Measurements from ENCODE around the gene MICA.
"Not testable (repeated sequence)": the region's sequence is repeated elsewhere in the genome, so short reads cannot be mapped to it uniquely, and the experiment has no call there.

The MICA gene

DNA sequence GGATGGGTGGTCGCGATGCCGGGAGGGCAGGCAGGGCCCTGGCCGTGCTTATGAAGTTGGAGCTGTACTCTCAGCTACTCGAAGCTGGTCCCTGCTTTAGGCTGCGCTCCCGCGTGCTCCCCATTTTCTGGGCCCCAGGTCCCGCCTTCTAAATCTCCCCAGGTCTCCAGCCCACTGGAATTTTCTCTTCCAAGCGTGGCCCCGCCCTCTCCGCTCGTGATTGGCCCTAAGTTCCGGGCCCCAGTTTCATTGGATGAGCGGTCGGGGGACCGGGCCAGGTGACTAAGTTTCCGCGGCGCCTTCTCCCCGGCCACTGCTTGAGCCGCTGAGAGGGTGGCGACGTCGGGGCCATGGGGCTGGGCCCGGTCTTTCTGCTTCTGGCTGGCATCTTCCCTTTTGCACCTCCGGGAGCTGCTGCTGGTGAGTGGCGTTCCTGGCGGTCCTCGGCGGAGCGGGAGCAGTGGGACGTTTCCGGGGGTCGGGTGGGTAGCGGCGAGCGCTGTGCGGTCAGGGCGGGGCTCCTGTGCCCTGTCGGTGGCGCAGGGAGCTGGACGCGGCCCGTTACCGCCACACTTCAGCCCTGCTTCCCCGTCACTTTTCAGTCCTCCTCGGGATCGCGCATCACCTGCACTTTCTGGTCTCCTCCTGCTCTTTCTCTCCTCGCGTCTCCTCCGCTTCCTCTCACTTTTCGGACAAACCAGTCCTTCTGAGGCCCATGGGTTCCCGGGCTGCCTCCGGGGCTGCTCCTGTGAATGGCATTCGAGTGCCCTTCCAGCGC, at the start of gene MICA:
Gene MICA (plus strand): TSS at position 313 of the 778 bp plus-strand sequence. CDS start 38 bp downstream, at position 351.
- peak; percentile 91 for DNase-seq

DNA sequence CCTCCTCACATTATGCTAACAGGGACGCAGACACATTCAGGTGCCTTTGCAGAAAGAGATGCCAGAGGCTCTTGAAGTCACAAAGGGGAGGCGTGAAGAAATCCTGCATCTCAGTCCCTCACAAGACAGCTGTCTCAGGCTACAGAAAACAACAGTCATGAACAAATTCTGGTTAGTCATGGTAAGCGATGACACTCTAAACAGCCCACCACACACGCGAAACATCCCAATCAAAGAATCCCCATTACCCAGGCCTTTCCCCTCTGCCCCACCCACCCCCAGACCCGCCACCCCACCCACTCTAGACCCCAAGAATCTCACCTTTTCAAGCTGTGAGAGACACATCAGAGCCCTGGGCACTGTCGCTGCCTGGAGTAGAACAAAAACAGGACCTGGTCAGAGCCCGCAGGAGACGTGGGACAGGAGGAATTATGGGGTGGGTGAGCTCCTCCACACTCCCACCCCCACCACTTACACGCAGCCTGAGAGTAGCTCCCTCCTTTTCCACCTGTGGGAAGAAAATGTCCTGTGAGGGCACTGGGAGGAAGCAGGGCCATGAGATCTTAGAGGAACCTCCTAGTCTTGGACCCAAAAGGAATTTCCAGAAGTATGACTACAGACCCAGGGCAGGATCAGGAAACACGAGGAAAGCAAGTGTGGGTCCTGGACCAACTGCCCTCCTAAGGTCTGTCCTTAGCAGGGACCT, 49.1 kb upstream of the MICA start:
- DNase-seq: no peak

DNA sequence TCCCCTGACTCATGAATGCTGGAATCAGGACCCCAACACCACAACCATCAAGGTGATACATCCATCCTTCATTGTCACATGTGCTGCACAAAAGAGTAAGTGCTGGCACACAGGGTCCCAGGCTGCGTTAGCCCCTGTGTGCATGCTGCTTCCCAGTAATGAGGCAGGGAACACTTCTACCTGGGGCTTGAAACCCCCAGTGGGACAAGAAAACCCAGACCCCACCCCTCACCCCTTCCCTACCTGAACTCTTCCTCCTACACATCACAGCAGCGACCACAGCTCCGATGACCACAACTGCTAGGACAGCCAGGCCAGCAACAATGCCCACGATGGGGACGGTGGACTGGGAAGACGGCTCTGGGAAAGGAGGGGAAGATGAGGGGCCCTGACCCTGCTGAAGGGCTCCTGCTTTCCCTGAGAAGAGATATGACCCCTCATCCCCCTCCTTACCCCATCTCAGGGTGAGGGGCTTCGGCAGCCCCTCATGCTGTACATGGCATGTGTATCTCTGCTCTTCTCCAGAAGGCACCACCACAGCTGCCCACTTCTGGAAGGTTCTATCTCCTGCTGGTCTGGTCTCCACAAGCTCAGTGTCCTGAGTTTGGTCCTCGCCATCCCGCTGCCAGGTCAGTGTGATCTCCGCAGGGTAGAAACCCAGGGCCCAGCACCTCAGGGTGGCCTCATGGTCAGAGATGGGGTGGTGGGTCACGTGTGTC, 48.4 kb upstream of the MICA start:
- no peak for DNase-seq

DNA sequence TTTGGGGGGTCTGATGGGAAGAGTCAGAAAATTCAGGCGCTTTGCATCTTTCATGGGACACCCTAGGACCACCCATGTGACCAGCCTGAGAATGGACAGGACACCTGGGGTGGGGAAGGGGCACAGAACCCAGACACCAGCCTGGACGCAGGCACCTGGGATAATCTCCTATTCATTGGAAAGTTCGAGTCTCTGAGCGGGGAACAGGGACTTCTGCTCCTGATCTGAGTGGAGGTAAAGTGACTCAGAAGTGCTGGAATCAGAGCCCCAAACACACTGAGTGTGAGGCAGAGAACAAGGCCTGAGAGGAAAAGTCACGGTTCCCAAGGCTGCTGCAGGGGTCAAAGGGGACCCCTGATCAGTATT, 47.8 kb upstream of the MICA start:
- DNase-seq: no peak

DNA sequence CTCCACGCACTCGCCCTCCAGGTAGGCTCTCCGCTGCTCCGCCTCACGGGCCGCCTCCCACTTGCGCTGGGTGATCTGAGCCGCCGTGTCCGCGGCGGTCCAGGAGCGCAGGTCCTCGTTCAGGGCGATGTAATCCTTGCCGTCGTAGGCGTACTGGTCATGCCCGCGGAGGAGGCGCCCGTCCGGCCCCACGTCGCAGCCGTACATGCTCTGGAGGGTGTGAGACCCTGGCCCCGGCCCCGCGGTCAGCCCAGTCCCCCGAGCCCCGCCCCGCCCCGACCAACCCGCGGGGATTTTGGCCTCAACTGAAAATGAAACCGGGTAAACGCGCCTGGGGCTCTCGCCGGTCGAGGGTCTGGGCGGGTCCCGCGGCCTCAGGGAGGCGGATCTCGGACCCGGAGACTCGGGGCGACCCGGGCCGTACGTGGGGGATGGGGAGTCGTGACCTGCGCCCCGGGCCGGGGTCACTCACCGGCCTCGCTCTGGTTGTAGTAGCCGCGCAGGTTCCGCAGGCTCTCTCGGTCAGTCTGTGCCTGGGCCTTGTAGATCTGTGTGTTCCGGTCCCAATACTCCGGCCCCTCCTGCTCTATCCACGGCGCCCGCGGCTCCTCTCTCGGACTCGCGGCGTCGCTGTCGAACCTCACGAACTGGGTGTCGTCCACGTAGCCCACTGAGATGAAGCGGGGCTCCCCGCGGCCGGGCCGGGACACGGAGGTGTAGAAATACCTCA, 47.0 kb upstream of the MICA start:
- DNase-seq: no peak

DNA sequence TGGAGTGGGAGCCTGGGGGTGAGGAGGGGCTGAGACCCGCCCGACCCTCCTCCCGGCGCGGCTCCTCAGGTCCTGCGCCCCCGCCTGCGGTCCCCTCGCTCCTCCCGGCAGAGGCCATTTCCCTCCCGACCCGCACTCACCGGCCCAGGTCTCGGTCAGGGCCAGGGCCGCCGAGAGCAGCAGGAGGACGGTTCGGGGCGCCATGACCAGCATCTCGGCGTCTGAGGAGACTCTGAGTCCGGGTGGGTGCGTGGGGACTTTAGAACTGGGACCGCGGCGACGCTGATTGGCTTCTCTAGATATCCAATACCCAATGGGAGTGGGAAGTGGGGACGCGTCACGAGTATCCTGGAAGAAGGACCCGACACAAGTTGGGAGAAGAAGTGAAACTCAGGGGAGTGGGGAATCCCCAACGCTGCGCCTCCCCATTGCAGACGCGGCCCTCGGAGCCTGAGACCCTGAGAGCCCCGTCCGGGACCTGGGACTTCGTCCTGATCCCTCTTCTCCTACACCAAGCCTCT, 46.4 kb upstream of the MICA start, which contains the start of gene HLA-B:
Gene HLA-B (minus strand): TSS at position 234 of the 521 bp plus-strand sequence. CDS start 21 bp downstream, at position 213.
- DNase-seq: peak; percentile 88

DNA sequence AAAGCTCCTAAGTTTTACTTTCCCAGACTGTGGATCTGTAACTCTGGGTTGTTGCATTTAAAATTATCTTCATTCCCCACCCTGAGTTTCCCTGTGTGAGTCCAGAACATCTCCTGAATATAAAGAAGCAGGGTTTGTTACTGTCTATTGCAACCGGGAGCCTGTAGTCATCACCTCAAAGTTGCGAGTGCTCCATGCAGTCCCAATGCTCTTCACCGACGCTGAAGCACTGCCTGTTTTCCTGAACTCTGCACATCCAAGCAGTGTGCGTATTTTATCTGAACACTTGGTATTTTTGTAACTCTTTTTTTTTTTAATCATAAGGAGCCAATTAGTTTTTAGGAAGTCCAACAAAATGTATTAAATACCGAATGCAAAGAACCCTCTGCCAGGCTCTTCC, 45.5 kb upstream of the MICA start:
- no peak for DNase-seq

DNA sequence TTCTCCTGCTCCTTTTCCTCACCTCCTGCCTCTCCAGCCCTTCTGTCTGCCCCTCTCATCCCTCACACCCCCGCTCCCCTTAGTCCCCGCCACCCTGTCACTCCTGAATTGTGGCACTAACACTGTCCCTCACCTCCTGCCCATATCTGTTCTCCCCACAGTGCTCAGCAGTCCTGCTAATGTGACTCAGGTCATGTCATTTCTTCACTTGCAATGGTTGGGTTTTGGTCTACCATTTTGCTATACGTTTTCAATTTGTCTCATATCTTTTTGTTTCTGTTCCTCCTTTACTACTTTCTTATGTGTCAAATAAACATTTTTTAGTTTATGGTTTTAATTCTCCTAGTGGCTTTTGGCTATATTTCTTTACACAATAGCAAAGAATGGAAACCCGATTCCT, 45.1 kb upstream of the MICA start:
- no peak for DNase-seq

DNA sequence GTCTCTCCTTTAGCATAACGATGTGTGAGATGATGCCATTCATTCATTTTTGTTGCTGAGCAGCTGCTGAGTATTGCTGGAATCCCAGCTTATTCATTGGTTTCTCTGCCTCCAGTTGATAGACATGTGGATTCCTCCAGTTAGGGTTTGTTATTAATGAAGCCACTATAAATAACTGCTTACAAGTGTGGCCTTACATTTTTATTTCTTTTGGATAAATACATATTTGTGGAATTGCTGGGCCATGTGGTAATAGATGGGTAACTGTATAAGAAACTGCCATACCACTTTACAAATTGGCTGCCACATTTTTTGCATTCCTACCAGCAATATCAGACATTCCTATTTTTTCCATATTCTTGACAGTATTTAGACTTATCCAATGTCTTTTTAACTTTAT, 43.8 kb upstream of the MICA start:
- DNase-seq: no peak

DNA sequence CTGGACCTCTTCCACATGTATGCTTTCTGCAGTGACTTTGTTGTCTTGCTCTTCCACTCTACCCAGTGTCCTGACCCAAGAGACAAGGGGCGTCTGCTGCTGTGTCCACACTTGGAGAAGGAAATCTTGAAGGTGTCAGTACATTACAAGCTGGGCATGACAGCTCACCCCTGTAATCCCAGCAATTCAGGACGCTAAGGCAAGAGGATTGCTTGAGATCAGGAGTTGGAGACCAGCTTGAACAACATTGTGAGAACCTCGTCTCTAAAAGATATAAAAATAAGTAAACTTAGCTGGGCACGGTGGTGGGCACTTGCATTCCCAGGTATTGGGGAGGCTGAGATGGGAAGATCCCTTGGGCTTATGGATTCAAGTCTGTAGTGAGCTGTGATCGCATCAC, 40.6 kb upstream of the MICA start:
- no peak for DNase-seq

DNA sequence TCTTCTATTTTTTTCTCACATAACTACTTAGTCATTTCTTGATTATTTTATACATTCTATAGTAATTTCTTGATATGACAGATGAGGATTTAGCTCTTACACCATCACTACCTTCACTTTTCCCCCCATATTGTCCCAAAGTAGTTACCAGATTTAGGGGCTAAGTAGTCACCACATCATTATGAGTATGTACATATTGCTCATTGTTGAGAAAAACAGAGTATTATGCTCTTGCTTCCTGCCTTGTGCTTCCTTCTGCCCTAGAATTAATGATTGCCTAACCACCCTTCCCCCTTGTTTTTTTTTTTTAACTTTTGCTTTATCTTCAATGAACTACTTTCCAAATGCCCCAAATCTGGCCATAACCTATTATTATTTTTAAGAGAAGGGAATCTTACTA, 39.6 kb upstream of the MICA start:
- DNase-seq: no peak

DNA sequence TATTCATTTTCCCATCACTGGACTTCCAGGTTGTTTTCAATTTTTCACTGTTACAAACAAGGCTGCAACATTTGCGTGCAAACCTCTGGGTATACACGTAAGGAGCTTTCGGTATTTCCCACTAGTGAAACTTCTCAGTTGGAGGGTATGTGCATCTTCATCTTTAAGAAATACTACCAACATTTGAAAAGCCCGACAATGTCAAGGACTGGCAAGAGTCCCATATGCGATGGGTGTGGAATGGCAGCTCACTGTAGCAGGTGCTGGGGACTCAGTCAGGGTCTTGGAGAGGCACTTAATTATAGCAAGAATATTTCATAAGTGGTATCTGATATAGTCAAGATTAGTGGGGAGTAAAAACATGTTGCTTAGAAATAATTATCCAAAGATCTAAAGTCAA, 37.5 kb upstream of the MICA start:
- DNase-seq: no peak

DNA sequence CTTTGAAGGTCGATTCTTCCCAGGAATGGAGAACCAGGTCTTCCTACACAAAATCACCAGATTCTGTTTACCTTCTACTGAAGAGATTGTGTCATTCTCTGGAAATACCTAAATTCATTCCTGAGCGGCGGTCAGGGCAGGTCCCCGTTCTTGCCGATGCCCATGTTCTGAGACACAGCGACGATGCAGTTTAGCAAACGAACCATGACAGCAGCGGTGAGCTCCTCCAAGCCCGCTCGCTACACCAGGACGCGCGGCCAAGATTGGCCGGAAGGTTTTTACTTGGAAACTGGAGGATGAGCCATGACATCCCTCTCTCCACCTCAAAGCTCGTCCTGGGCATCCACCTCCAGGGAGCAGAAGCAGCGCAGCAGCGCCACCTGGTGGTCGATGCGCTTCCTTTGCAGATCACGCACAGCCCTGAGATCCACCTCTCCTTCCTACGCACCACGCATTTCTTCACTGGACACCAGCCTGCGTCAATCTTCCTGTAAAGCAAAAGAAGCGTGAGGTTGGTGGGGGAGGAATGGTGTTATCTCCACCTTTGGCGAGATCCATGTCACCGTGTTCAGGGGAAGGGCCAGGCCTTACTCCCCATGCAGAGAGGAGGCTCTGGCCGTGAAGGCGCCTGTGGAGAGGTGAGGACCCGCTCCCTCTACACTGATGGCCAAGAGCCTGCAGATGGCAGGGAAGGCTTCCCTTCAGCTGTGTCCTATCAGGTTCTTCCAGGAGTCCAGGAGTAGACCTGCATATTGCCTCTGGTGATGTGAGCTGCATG, 36.5 kb upstream of the MICA start:
- DNase-seq: peak; percentile 70

DNA sequence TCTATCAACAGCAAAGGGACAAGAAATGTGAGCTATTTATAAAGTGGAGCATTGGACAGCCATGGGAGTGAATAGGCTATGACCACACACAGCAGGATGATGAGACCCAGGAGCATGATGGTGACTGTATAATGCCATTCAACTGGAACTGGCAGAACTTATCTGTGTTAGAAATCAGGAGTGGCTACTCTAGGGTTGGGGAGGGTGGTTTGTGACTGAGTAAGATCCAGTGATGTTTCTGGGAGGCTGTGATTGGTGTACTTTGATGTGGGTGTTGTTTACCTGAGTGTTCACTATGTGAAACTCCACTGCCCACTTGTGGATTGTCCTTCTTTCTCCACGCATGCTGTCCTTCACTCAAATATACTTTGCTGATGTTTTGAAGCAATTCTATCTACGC, 34.9 kb upstream of the MICA start:
- no peak for DNase-seq

DNA sequence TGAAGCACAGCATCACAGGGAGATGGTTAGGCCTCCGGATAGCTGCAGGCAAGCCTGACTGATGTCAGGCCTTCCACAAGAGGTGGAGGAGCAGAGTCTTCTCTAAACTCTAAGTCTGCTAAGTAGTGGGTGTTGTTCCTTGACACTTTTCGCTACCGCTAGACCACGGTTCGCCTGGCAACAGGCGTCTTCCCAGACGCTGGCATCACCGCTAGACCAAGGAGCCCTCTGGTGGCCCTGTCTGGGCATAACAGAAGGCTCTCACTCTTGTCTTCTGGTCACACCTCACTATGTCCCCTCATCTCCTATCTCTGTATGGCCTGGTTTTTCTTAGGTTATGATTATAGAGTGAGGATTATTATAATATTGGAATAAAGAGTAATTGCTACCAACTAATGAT, 29.3 kb upstream of the MICA start:
- not testable (repeated sequence) for DNase-seq

DNA sequence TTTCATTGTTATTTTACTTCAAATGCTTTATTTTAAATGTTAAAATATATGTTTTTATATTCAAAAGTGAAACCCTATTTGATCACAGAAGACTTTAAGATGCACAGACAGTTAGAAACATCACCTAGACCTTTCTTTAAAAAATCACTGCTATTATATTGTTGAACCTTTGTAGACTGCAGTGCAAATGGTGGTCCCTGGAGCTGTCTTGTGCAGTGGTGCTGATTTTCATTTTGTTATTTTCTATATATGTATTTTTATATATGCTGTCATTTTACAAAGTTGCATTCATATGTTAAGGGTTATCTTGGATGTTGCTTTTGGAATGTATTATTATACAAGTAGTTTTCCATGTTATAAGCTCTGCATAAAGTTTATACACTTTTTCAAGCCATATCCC, 27.7 kb upstream of the MICA start:
- no peak for DNase-seq

DNA sequence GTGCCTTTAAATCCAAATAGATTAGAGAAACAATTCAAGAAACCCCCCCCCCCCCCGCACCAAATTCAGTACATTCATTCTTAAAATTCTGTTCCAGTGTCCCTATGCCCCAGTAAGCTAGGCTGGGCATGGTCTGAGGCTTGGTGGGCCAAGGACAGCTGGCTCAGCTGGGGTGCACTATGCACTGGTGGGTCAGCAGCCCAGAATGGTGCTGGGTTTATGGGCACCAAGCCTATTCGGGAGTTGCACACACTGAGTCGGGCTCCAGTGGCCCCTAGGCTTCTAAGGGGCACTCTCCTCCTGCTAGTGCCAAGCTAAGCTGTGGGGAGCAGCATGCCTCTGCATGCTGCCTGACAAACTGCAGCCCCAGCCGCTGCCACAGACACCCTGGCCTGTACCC, 26.4 kb upstream of the MICA start:
- no peak for DNase-seq

DNA sequence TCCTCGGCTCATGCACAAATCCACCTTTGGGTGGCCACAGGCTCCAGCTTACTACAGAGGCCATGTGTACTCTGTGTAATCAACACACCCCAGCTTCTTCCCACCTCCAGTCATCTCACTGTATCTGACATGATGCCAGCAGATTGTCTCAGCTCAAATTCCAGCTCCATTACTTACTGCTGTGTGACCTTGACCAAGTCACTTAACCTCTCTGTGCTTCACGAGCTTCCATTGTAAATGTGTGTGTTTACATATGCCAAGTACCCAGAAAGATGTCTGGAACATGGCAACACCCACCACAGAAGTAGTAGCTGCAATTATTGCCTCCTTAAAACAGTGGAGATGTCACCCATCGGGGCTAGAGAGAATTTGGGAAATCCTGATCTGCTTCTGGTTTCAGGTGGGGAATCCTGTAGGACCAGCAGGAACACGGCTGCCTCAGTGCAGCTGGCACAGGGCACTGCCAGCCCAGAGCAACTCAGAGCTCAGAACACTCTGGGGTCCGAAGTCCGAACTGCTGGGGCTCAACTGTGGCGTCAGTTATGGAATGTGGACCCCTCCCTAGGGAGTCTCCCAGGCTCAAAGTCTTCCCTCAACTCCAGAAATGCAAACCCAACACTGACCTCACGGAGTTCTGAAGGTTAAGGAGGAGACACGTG, 25.2 kb upstream of the MICA start:
- no peak for DNase-seq

DNA sequence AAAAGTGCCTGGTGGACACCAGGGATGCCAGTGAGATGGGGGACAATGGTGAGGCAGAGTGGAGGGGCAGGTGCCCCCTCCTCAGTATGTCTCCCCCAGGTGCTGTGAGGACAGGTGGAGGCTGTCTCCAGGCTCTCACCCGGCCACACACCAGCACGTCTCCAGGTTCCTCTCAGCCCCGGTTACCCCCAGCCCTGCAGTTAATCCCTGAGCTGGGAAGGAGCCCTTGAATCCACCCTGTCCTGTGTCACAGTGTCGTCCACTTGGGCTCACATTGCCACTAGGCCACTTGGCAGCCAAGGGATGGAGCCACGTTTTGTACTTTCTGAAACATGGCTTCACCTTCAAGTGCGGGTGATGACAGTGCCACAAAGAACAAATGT, 24.7 kb upstream of the MICA start:
- no peak for DNase-seq

DNA sequence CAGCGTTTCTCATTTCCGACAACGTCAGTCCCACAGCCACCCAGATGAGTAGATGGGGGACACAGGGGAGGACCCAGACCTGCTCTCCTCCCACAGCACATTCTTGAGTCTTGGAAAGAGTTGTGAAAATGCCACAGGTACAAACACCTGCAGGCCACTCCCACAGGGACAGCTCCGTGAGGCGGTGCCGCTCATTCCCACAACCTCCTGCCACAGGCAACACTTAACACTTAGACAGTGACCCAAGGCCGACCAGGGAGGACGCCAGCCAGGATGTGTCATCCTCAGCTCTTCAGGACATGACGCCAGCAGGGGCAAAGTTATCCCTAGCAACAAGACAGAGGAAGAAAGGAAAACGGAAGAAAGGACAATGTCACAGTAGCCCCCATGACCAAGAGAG, 23.5 kb upstream of the MICA start:
- no peak for DNase-seq

DNA sequence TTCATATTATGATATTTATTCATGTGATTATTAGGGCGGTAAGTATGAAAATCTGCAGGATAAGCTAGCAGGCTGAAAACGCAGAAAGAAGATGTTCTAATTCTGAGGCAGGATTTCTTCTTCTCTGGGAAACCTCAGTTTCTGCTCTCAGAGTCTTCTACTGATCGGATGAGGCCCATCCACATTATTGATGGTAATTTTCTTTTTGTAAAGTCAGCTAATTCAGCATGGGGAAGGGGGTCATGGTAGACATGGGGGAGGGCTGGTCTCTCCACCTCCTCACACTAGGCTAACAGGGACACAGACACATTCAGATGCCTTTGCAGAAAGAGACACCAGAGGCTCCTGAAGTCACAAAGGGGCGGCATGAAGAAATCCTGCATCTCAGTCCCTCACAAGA, 21.7 kb upstream of the MICA start:
- no peak for DNase-seq

DNA sequence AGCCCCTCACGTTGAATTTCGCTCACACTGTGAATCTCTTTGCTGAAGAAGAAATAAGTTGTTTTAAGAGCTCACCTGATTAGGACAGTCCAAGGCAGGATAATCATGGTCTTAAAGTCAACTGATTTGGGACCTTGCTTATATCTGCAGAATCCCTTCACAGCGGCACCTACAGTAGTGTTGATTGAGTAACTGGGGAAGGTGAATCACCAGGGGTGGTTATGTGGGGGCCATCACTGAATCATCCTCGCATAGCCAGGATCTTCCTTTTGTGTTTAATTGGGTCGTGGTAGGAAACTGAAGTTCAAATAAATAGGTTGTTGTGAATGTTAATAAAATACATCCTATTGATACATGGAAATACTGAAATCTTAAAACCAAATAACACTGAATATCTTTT, 20.2 kb upstream of the MICA start:
- DNase-seq: no peak

All from left hindlimb (tissue), 1 donor.